Raji (cell line): ENCODE data around the gene CDKAL1.

ENCODE experiments used
- POLR2A ChIP-seq: IDR thresholded peaks from 2 replicates; pipeline ENCODE4 v1.6.1; 2011; ENCODE audit warnings: low read depth, low read length, control low read depth; ENCODE audit not compliant: insufficient read depth

The CDKAL1 gene

GRCh38 chr6:21189759-21190158 lies 655.5 kb downstream of the CDKAL1 start:
- TF ChIP-seq POLR2A = no peak

- TF ChIP-seq POLR2A = no peak
Measured at GRCh38 chr6:21190701-21191100, 656.4 kb downstream of the CDKAL1 start.

- no peak for TF ChIP-seq POLR2A
Measured at GRCh38 chr6:21193790-21194475, 659.7 kb downstream of the CDKAL1 start.

GRCh38 chr6:21198032-21198640 lies 663.9 kb downstream of the CDKAL1 start:
- no peak for TF ChIP-seq POLR2A

GRCh38 chr6:21199262-21199661 lies 665.0 kb downstream of the CDKAL1 start:
- TF ChIP-seq POLR2A = no peak

- TF ChIP-seq POLR2A = no peak
Measured at GRCh38 chr6:21200134-21200870, 666.0 kb downstream of the CDKAL1 start.

- TF ChIP-seq POLR2A = no peak
Measured at GRCh38 chr6:21201187-21201586, 666.9 kb downstream of the CDKAL1 start.

GRCh38 chr6:21201637-21202350 lies 667.5 kb downstream of the CDKAL1 start:
- no peak for TF ChIP-seq POLR2A

- no peak for TF ChIP-seq POLR2A
Measured at GRCh38 chr6:21202521-21202920, 668.3 kb downstream of the CDKAL1 start.

- TF ChIP-seq POLR2A = no peak
Measured at GRCh38 chr6:21204951-21205350, 670.7 kb downstream of the CDKAL1 start.

- TF ChIP-seq POLR2A = no peak
Measured at GRCh38 chr6:21208081-21208795, 674.0 kb downstream of the CDKAL1 start.

GRCh38 chr6:21208796-21209186 lies 674.5 kb downstream of the CDKAL1 start:
- no peak for TF ChIP-seq POLR2A

- no peak for TF ChIP-seq POLR2A
Measured at GRCh38 chr6:21213492-21213891, 679.2 kb downstream of the CDKAL1 start.

GRCh38 chr6:21214738-21215448 lies 680.6 kb downstream of the CDKAL1 start:
- TF ChIP-seq POLR2A = no peak
